NT2/D1 (cell line): Measurements from ENCODE around the gene GABRB3.

ENCODE experiments used
- DNase-seq: peaks from one replicate; pipeline ENCODE4 v3.0.0-alpha.2; 2011; ENCODE audit warnings: low read depth, low spot score
- H3K27me3 ChIP-seq: 2 replicates; pipeline ENCODE4 v1.6.0; 2011; ENCODE audit warnings: mild to moderate bottlenecking; ENCODE audit not compliant: insufficient read length, insufficient read depth
- H3K36me3 ChIP-seq: 2 replicates; pipeline ENCODE4 v1.6.1; 2011; ENCODE audit warnings: mild to moderate bottlenecking, low read length, mixed read lengths; ENCODE audit not compliant: insufficient read depth, insufficient read length
- H3K4me1 ChIP-seq: 2 replicates; pipeline ENCODE4 v1.5.1; 2011; ENCODE audit not compliant: insufficient read depth, insufficient read length
- H3K4me3 ChIP-seq: 2 replicates; pipeline ENCODE4 v1.5.1; 2011; ENCODE audit warnings: low read depth; ENCODE audit not compliant: insufficient read length
- H3K9ac ChIP-seq: 2 replicates; pipeline ENCODE4 v1.6.0; 2011; ENCODE audit warnings: low read depth; ENCODE audit not compliant: insufficient read length
- H3K9me3 ChIP-seq: 2 replicates; pipeline ENCODE4 v1.5.1; 2011; ENCODE audit warnings: mild to moderate bottlenecking, low read length; ENCODE audit not compliant: insufficient read depth
- SUZ12 ChIP-seq: IDR thresholded peaks from 2 replicates; pipeline ENCODE4 v1.6.1; 2011; ENCODE audit not compliant: insufficient read length, insufficient read depth; ENCODE audit errors: extremely low read depth
- YY1 ChIP-seq: IDR thresholded peaks from 2 replicates; pipeline ENCODE4 v1.6.1; 2011; ENCODE audit not compliant: insufficient read length, insufficient read depth
- ZNF274 ChIP-seq: IDR thresholded peaks from 2 replicates; pipeline ENCODE4 v1.6.1; 2011; ENCODE audit warnings: mild to moderate bottlenecking, low read depth, low read length

Gene GABRB3

GRCh38 chr15:26673445-26673844 lies 99.4 kb downstream of the GABRB3 start:
- Histone ChIP-seq H3K36me3 (peaks cover 4% of the 10 kb centered on the region), H3K4me3 (no peak overlapping the region), H3K9ac (no peak overlapping the region), H3K27me3 (no peaks in the 10 kb centered on the region), H3K4me1 (no peaks in the 10 kb centered on the region), H3K9me3 (no peaks in the 10 kb centered on the region)
- no peak for DNase-seq
- TF ChIP-seq YY1 (no peak), SUZ12 (no peak), ZNF274 (no peak)

- H3K4me3 ChIP-seq: no peak overlapping the region
- TF ChIP-seq SUZ12 (no peak), ZNF274 (no peak), YY1 (no peak)
- no peak for DNase-seq
Measured at GRCh38 chr15:26670116-26670515, 102.8 kb downstream of the GABRB3 start.

GRCh38 chr15:26667222-26667988 lies 105.5 kb downstream of the GABRB3 start:
- no peak overlapping the region for H3K9ac ChIP-seq
- TF ChIP-seq SUZ12 (no peak), YY1 (no peak), ZNF274 (no peak)

More at GRCh38 chr15:26670116-26670515, 102.8 kb downstream of the GABRB3 start:
- Histone ChIP-seq H3K36me3 (peaks cover 7% of the 10 kb centered on the region), H3K4me1 (peaks cover 4% of the 10 kb centered on the region), H3K27me3 (no peaks in the 10 kb centered on the region), H3K9me3 (no peaks in the 10 kb centered on the region), H3K9ac (no peak overlapping the region)

GRCh38 chr15:26665957-26666791 lies 106.7 kb downstream of the GABRB3 start:
- DNase-seq: peak; percentile 18
- Histone ChIP-seq H3K36me3 (peaks cover 7% of the 10 kb centered on the region), H3K27me3 (no peaks in the 10 kb centered on the region), H3K9me3 (no peaks in the 10 kb centered on the region), H3K9ac (no peak overlapping the region), H3K4me3 (no peak overlapping the region), H3K4me1 (peaks cover 4% of the 10 kb centered on the region)
- no peak for TF ChIP-seq SUZ12
- TF ChIP-seq ZNF274: no peak
- TF ChIP-seq YY1: no peak

More at GRCh38 chr15:26667222-26667988, 105.5 kb downstream of the GABRB3 start:
- H3K4me3 ChIP-seq: no peak overlapping the region
- peaks cover 4% of the 10 kb centered on the region for H3K4me1 ChIP-seq
- peaks cover 7% of the 10 kb centered on the region for H3K36me3 ChIP-seq
- H3K27me3 ChIP-seq: no peaks in the 10 kb centered on the region
- H3K9me3 ChIP-seq: no peaks in the 10 kb centered on the region
- no peak for DNase-seq

- H3K36me3 ChIP-seq: peaks cover 3% of the 10 kb centered on the region
- no peaks in the 10 kb centered on the region for H3K27me3 ChIP-seq
- TF ChIP-seq SUZ12: no peak
- no peak for TF ChIP-seq YY1
- TF ChIP-seq ZNF274: no peak
- DNase-seq: no peak
- H3K4me3 ChIP-seq: no peak overlapping the region
- no peak overlapping the region for H3K9ac ChIP-seq
- H3K9me3 ChIP-seq: no peaks in the 10 kb centered on the region
- peaks cover 4% of the 10 kb centered on the region for H3K4me1 ChIP-seq
Measured at GRCh38 chr15:26662283-26662682, 110.6 kb downstream of the GABRB3 start.

- Histone ChIP-seq H3K9ac (no peak overlapping the region), H3K36me3 (peaks cover 2% of the 10 kb centered on the region), H3K4me1 (peaks cover 3% of the 10 kb centered on the region), H3K4me3 (no peak overlapping the region), H3K9me3 (no peaks in the 10 kb centered on the region), H3K27me3 (no peaks in the 10 kb centered on the region)
- DNase-seq: no peak
- TF ChIP-seq YY1: no peak
- TF ChIP-seq SUZ12: no peak
- no peak for TF ChIP-seq ZNF274
Measured at GRCh38 chr15:26661748-26662147, 111.1 kb downstream of the GABRB3 start.

- H3K9me3 ChIP-seq: no peaks in the 10 kb centered on the region
- H3K36me3 ChIP-seq: no peaks in the 10 kb centered on the region
- DNase-seq: no peak
- H3K9ac ChIP-seq: no peak overlapping the region
- TF ChIP-seq YY1: no peak
- H3K27me3 ChIP-seq: no peaks in the 10 kb centered on the region
- no peaks in the 10 kb centered on the region for H3K4me1 ChIP-seq
- H3K4me3 ChIP-seq: no peak overlapping the region
Measured at GRCh38 chr15:26661107-26661506, 111.8 kb downstream of the GABRB3 start.
